ENCODE measurements around the gene NCOA3. TPM values are rescaled to one million over a fixed set of nuclear protein-coding genes. Genes with fewer than 3 reads are reported as not detected.

The NCOA3 gene
- total RNA-seq, 1 experiment from 2014 or later: 23.3 TPM

- no peaks in the 10 kb centered on the region for H4K20me1 ChIP-seq (ENCODE audit: control insufficient read depth, insufficient read depth, insufficient read length)
- H4K8ac ChIP-seq (replicated peaks; ENCODE audit: insufficient read length, low read depth, low read length): no peak overlapping the region
- no peak overlapping the region for H3K4me3 Mint-ChIP-seq
- peaks cover 9 to 12% of the 10 kb centered on the region in 2 experiments; a peak in 4 of 5 replicates for H3K9me3 Mint-ChIP-seq
- no peak overlapping the region for H4K91ac ChIP-seq (ENCODE audit: insufficient read length, low read depth, low read length)
- H2BK120ac ChIP-seq (ENCODE audit: low read depth, low read length, poor library complexity, severe bottlenecking): no peak overlapping the region
- no peak overlapping the region for H3K27ac ChIP-seq (ENCODE audit: insufficient read length, low read depth, low read length)
- WGBS (ENCODE audit: extremely low coverage, insufficient read length, low lambda C conversion rate): no CpG with 5 or more reads among the region's 9 CpGs
- H4K5ac ChIP-seq (ENCODE audit: insufficient read length, low read depth, low read length): no peak overlapping the region
- no peak overlapping the region for H3K18ac ChIP-seq (ENCODE audit: insufficient read length, low read depth, low read length)
- no peak overlapping the region; a peak in 1 of 7 replicates for H3K27ac Mint-ChIP-seq
- no peak for DNase-seq
- no peak overlapping the region for H2BK5ac ChIP-seq (ENCODE audit: insufficient read length, low read length)
- peaks cover 2% of the 10 kb centered on the region for H3K79me1 ChIP-seq (ENCODE audit: insufficient read depth, low read depth, low read length, poor library complexity, severe bottlenecking)
- H3K4me2 ChIP-seq (ENCODE audit: insufficient read depth, insufficient read length, low read length): no peak overlapping the region
- H3T11ph ChIP-seq (ENCODE audit: low read length): no peak overlapping the region
- H3K23me2 ChIP-seq (ENCODE audit: insufficient read length, low read depth, low read length, poor library complexity, severe bottlenecking): no peaks in the 10 kb centered on the region
- H3K9ac ChIP-seq (ENCODE audit: extremely low read depth, insufficient read length, low read length): no peak overlapping the region
- no peak overlapping the region for H2BK20ac ChIP-seq (ENCODE audit: low read depth, low read length, poor library complexity, severe bottlenecking)
- no peaks in the 10 kb centered on the region for H3K27me3 ChIP-seq (ENCODE audit: insufficient read depth, low read length)
- H3K4me1 Mint-ChIP-seq: peaks cover 17 to 23% of the 10 kb centered on the region in 2 experiments
- H3K14ac ChIP-seq (ENCODE audit: insufficient read depth, low read length): no peak overlapping the region
- no peaks in the 10 kb centered on the region for H3K79me2 ChIP-seq (ENCODE audit: insufficient read depth, low read length)
- H3K36me3 Mint-ChIP-seq (ENCODE audit: insufficient read depth in 1 of 3, low read depth in 3 of 3): peaks cover 12 to 15% (median 15%) of the 10 kb centered on the region in 3 experiments
- TF ChIP-seq CTCF (conservative IDR thresholded peaks at IDR 0.05): no peak
- no peak overlapping the region for H2BK12ac ChIP-seq (ENCODE audit: insufficient read length, low read depth, low read length)
- H3K56ac ChIP-seq (ENCODE audit: insufficient read length, low read depth, low read length): no peak overlapping the region
- H2BK15ac ChIP-seq (ENCODE audit: low read depth, low read length): no peak overlapping the region
- H3K23ac ChIP-seq (ENCODE audit: insufficient read length, low read depth, low read length): no peak overlapping the region
- no peaks in the 10 kb centered on the region for H3K9me3 ChIP-seq (ENCODE audit: control insufficient read depth, low read depth, low read length)
- H3K4me1 ChIP-seq (ENCODE audit: insufficient read depth, low read length): no peaks in the 10 kb centered on the region
- no peak overlapping the region for H2AFZ ChIP-seq (ENCODE audit: low read length)
- H2AK5ac ChIP-seq (ENCODE audit: insufficient read length, low read length): no peak overlapping the region
- no peaks in the 10 kb centered on the region for H3K27me3 Mint-ChIP-seq (ENCODE audit: low read depth)
- no peak overlapping the region for H3K4ac ChIP-seq (ENCODE audit: low read depth, low read length)
Observed at GRCh38 chr20:47605673-47606413, 104.2 kb downstream of the NCOA3 start.

Data from H9 (cell line).